Measurements from ENCODE around the gene PTGS1. TPM values are rescaled to one million over a fixed set of nuclear protein-coding genes. Genes with fewer than 3 reads are reported as not detected.

PTGS1 gene
- total RNA-seq, 6 donors from 2014 or later: 5.0 to 21.4 (median 8.5) TPM

GRCh38 chr9:122394265-122395125, 23.7 kb downstream of the PTGS1 start:
- no peak for TF ChIP-seq EP300 (IDR thresholded peaks at IDR 0.05)
- no peak for TF ChIP-seq CTCF (IDR thresholded peaks at IDR 0.05)
- TF ChIP-seq POLR2A (IDR thresholded peaks at IDR 0.05): no peak
- TF ChIP-seq POLR2AphosphoS5 (IDR thresholded peaks at IDR 0.05): no peak
- ATAC-seq (ENCODE audit: low FRiP score in 2 of 2): peak in 1 of 2 donors; percentile 93
- H3K4me3 ChIP-seq: no peak overlapping the region
- peak overlapping the region in 1 of 4 donors; percentile 33 for H3K27ac ChIP-seq
- H3K4me1 ChIP-seq: peaks cover 0 to 15% (median 0%) of the 10 kb centered on the region in 4 donors
- no peaks in the 10 kb centered on the region for H3K36me3 ChIP-seq
- no peak for DNase-seq
- WGBS, 2 donors: 51 to 57% methylated on average over 9 of the region's 9 CpGs
- H3K9me3 ChIP-seq: no peaks in the 10 kb centered on the region
- H3K27me3 ChIP-seq: no peaks in the 10 kb centered on the region

GRCh38 chr9:122396614-122397148, 25.9 kb downstream of the PTGS1 start:
- no peak overlapping the region for H3K4me3 ChIP-seq
- DNase-seq: no peak
- WGBS, 2 donors: 91 to 96% methylated on average over 2 of the region's 2 CpGs

GRCh38 chr9:122397749-122398148, 26.9 kb downstream of the PTGS1 start:
- Histone ChIP-seq H3K27ac (no peak overlapping the region), H3K4me1 (peaks cover 0 to 11% (median 0%) of the 10 kb centered on the region in 4 donors), H3K4me3 (no peak overlapping the region), H3K36me3 (no peaks in the 10 kb centered on the region), H3K9me3 (no peaks in the 10 kb centered on the region), H3K27me3 (no peaks in the 10 kb centered on the region)
- 92 to 94% methylated on average over 2 of the region's 2 CpGs for WGBS, 2 donors
- TF ChIP-seq POLR2AphosphoS5 (IDR thresholded peaks at IDR 0.05) (no peak), POLR2A (IDR thresholded peaks at IDR 0.05) (no peak), EP300 (IDR thresholded peaks at IDR 0.05) (no peak), CTCF (IDR thresholded peaks at IDR 0.05) (no peak)
- ATAC-seq (ENCODE audit: low FRiP score in 2 of 2) (no peak), DNase-seq (no peak)

More at GRCh38 chr9:122396614-122397148, 25.9 kb downstream of the PTGS1 start:
- no peaks in the 10 kb centered on the region for H3K36me3 ChIP-seq
- no peak for TF ChIP-seq POLR2A (IDR thresholded peaks at IDR 0.05)
- TF ChIP-seq EP300 (IDR thresholded peaks at IDR 0.05): no peak
- TF ChIP-seq POLR2AphosphoS5 (IDR thresholded peaks at IDR 0.05): no peak
- TF ChIP-seq CTCF (IDR thresholded peaks at IDR 0.05): no peak
- no peaks in the 10 kb centered on the region for H3K9me3 ChIP-seq
- H3K27ac ChIP-seq: no peak overlapping the region
- peaks cover 0 to 11% (median 0%) of the 10 kb centered on the region in 4 donors for H3K4me1 ChIP-seq
- no peaks in the 10 kb centered on the region for H3K27me3 ChIP-seq
- ATAC-seq (ENCODE audit: low FRiP score in 2 of 2): no peak

GRCh38 chr9:122398371-122398924, 27.6 kb downstream of the PTGS1 start:
- ATAC-seq (ENCODE audit: low FRiP score in 2 of 2): no peak
- Histone ChIP-seq H3K9me3 (no peaks in the 10 kb centered on the region), H3K27me3 (no peaks in the 10 kb centered on the region), H3K4me3 (no peak overlapping the region), H3K4me1 (peaks cover 0 to 11% (median 0%) of the 10 kb centered on the region in 4 donors), H3K27ac (no peak overlapping the region), H3K36me3 (no peaks in the 10 kb centered on the region)
- 82 to 100% methylated on average over 1 to 3 of the region's 3 CpGs for WGBS, 2 donors
- no peak for DNase-seq
- TF ChIP-seq POLR2AphosphoS5 (IDR thresholded peaks at IDR 0.05) (no peak), EP300 (IDR thresholded peaks at IDR 0.05) (no peak), CTCF (IDR thresholded peaks at IDR 0.05) (no peak), POLR2A (IDR thresholded peaks at IDR 0.05) (no peak)

Measured in upper lobe of left lung (tissue), 6 donors.